Calu3 (cell line): ENCODE data around the gene SH3PXD2A. TPM values are rescaled to one million over a fixed set of nuclear protein-coding genes. Genes with fewer than 3 reads are reported as not detected.

Source experiments
- BruUV-seq: library from RNA; stranded (reverse); fragments of 400-500 nt; replicated peaks from 2 replicates; lab custom pipeline; 2021; lab: Mats Ljungman, UMichigan
- CTCF ChIA-PET: fragments of 300-600 bp; sonication (Branson Sonifier 250); formaldehyde crosslinking; loops from one replicate; lab custom pipeline; 2022; ENCODE audit warnings: antibody characterized with exemption; lab: Charles Lee
- DNase-seq: peaks from one replicate; pipeline ENCODE4 v3.0.0; 2022
- H3K27ac Mint-ChIP-seq: one replicate; pipeline ENCODE4 v1.8.0; 2022; ENCODE audit warnings: mixed read lengths; ENCODE audit not compliant: unreplicated experiment
- H3K27me3 Mint-ChIP-seq: one replicate; pipeline ENCODE4 v1.8.0; 2022; ENCODE audit warnings: mixed read lengths; ENCODE audit not compliant: unreplicated experiment
- H3K36me3 Mint-ChIP-seq: one replicate; pipeline ENCODE4 v1.8.0; 2022; ENCODE audit warnings: mild to moderate bottlenecking, moderate library complexity, mixed read lengths; ENCODE audit not compliant: insufficient read depth, unreplicated experiment
- H3K4me1 Mint-ChIP-seq: one replicate; pipeline ENCODE4 v1.8.0; 2022; ENCODE audit warnings: mild to moderate bottlenecking, low read depth, mixed read lengths; ENCODE audit not compliant: unreplicated experiment
- H3K4me3 Mint-ChIP-seq: one replicate; pipeline ENCODE4 v1.8.0; 2022; ENCODE audit warnings: mild to moderate bottlenecking, low read depth, moderate library complexity, mixed read lengths; ENCODE audit not compliant: unreplicated experiment
- H3K9me3 Mint-ChIP-seq: one replicate; pipeline ENCODE4 v1.8.0; 2022; ENCODE audit warnings: low read depth, mixed read lengths; ENCODE audit not compliant: unreplicated experiment
- CTCF ChIP-seq: fragments of 200-600 bp; IDR thresholded peaks from one replicate; pipeline ENCODE4 v1.8.0; 2022; ENCODE audit warnings: antibody characterized with exemption; ENCODE audit not compliant: unreplicated experiment
- intact Hi-C: fragments of 100-400 bp; cut with micrococcal nuclease; formaldehyde crosslinking; loops from one replicate; pipeline ENCODE4 v1.10.0; 2022; ENCODE audit not compliant: unreplicated experiment
- total RNA-seq: library from RNA; stranded (reverse); gene quantifications from 2 replicates; pipeline ENCODE4 v1.2.3, GENCODE V29; 2022

SH3PXD2A gene
- total RNA-seq, 1 experiment from 2014 or later: 7.5 TPM

- no TSS peak for BruUV-seq
- Mint-ChIP-seq H3K27me3 (peaks cover 30% of the 10 kb centered on the region), H3K4me1 (no peaks in the 10 kb centered on the region), H3K9me3 (no peaks in the 10 kb centered on the region), H3K36me3 (no peaks in the 10 kb centered on the region), H3K4me3 (no peak overlapping the region), H3K27ac (no peak overlapping the region)
- CTCF ChIA-PET: no interaction called here
- intact Hi-C loops: no loop called here
- TF ChIP-seq CTCF: no peak
- DNase-seq: no peak
Observed at GRCh38 chr10:103842605-103843004, 12.8 kb downstream of the SH3PXD2A start.

GRCh38 chr10:103841519-103841918 is 13.9 kb downstream of the SH3PXD2A start:
- CTCF ChIA-PET: no interaction called here
- no TSS peak for BruUV-seq
- no peaks in the 10 kb centered on the region for H3K36me3 Mint-ChIP-seq
- no peak overlapping the region for H3K4me3 Mint-ChIP-seq
- intact Hi-C loops: no loop called here
- peaks cover 37% of the 10 kb centered on the region for H3K27me3 Mint-ChIP-seq
- no peaks in the 10 kb centered on the region for H3K4me1 Mint-ChIP-seq
- no peak for TF ChIP-seq CTCF
- H3K9me3 Mint-ChIP-seq: no peaks in the 10 kb centered on the region
- DNase-seq: no peak
- H3K27ac Mint-ChIP-seq: no peak overlapping the region

- no peak overlapping the region for H3K4me3 Mint-ChIP-seq
- intact Hi-C loops: no loop called here
Observed at GRCh38 chr10:103840740-103841070, 14.7 kb downstream of the SH3PXD2A start.

GRCh38 chr10:103839872-103840739 is 15.3 kb downstream of the SH3PXD2A start:
- BruUV-seq: no TSS peak
- no peak for TF ChIP-seq CTCF
- Mint-ChIP-seq H3K4me1 (no peaks in the 10 kb centered on the region), H3K9me3 (no peaks in the 10 kb centered on the region), H3K4me3 (no peak overlapping the region), H3K36me3 (no peaks in the 10 kb centered on the region), H3K27me3 (peaks cover 47% of the 10 kb centered on the region), H3K27ac (no peak overlapping the region)
- DNase-seq: no peak
- CTCF ChIA-PET: no interaction called here
- intact Hi-C loops: no loop called here

More at GRCh38 chr10:103840740-103841070, 14.7 kb downstream of the SH3PXD2A start:
- no peak for DNase-seq
- no peaks in the 10 kb centered on the region for H3K9me3 Mint-ChIP-seq
- no peaks in the 10 kb centered on the region for H3K4me1 Mint-ChIP-seq
- H3K27ac Mint-ChIP-seq: no peak overlapping the region
- BruUV-seq: no TSS peak
- CTCF ChIA-PET: no interaction called here
- TF ChIP-seq CTCF: no peak
- H3K27me3 Mint-ChIP-seq: peaks cover 45% of the 10 kb centered on the region
- H3K36me3 Mint-ChIP-seq: no peaks in the 10 kb centered on the region
